Measurements from ENCODE around the gene ALPI.
"Not testable (repeated sequence)": the region's sequence is repeated elsewhere in the genome, so short reads cannot be mapped to it uniquely, and the experiment has no call there.

Gene ALPI

DNA sequence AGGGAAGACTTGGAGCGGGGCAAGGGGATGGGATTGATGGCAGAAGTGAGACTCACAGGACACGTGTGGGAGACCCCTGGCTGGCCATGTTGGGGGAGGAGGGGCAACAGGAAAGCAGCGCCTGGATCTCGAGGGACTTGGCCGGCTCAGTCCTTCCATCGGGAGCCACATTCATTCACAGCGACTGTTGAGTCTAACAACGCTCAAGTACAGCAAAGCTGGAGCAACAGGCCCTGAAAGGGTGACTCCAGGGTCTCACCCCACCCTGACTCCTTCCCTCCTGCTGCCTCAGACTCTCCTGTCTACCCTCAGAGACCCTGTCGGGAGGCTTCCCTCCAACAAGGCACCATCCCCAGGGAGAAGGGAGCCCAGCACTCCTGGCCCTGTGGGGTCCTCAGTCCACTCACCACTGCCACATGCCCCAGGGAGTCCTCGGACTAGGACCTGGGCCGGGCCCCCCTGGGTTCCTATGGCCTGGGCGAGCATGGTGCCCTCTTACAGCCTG, 14.8 kb upstream of the ALPI start:
- Histone ChIP-seq H3K4me1 (ENCODE audit: control insufficient read depth in 5 of 5, insufficient read depth in 5 of 5, low read length in 5 of 5) (peaks cover 0 to 5% (median 0%) of the 10 kb centered on the region in 5 donors), H3K36me3 (ENCODE audit: control insufficient read depth in 5 of 5, insufficient read depth in 5 of 5, low read length in 5 of 5) (no peaks in the 10 kb centered on the region), H3K4me3 (ENCODE audit: low read depth in 1 of 5, low read length in 5 of 5) (no peak overlapping the region), H3K9me3 (ENCODE audit: control insufficient read depth in 5 of 5, low read length in 5 of 5) (no peaks in the 10 kb centered on the region), H3K9ac (ENCODE audit: low read length in 5 of 5) (no peak overlapping the region), H3K27me3 (ENCODE audit: control insufficient read depth in 5 of 5, insufficient read depth in 4 of 5, low read length in 5 of 5) (peaks cover 0 to 22% (median 12%) of the 10 kb centered on the region in 5 donors), H3K27ac (ENCODE audit: low read depth, low read length) (no peak overlapping the region)

- not testable (repeated sequence) for H3K9ac ChIP-seq (ENCODE audit: low read length in 5 of 5); H3K4me1 ChIP-seq (ENCODE audit: control insufficient read depth in 5 of 5, insufficient read depth in 5 of 5, low read length in 5 of 5); H3K27ac ChIP-seq (ENCODE audit: low read depth, low read length); H3K4me3 ChIP-seq (ENCODE audit: low read depth in 1 of 5, low read length in 5 of 5); H3K9me3 ChIP-seq (ENCODE audit: control insufficient read depth in 5 of 5, low read length in 5 of 5); H3K36me3 ChIP-seq (ENCODE audit: control insufficient read depth in 5 of 5, insufficient read depth in 5 of 5, low read length in 5 of 5)
- H3K27me3 ChIP-seq (ENCODE audit: control insufficient read depth in 5 of 5, insufficient read depth in 4 of 5, low read length in 5 of 5): peaks cover 0 to 19% (median 9%) of the 10 kb centered on the region in 5 donors
Observed at GRCh38 chr2:232441922-232442321, 14.0 kb upstream of the ALPI start.

DNA sequence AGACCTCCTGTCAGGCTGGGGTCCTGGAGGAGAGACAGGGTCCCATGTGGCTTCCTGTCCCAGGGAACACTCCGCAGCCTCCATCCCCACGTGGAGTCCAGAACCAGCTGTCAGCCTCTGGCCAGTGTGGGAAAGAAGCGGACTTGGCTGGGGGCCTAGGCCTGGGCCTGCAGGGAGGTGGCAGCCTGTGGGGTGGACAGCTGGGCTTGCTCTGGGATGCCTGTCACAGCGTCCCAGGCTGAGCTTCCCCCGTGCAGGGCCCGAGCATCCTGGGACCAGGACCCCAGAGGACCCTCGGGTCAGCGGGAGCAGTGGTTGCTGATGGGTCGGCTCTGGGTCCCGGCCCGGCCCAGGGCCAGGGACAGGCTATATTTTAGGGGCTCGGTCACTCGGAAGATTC, 13.5 kb upstream of the ALPI start:
- not testable (repeated sequence) for H3K36me3 ChIP-seq (ENCODE audit: control insufficient read depth in 5 of 5, insufficient read depth in 5 of 5, low read length in 5 of 5); H3K4me3 ChIP-seq (ENCODE audit: low read depth in 1 of 5, low read length in 5 of 5)

GRCh38 chr2:232443047-232443446, 12.9 kb upstream of the ALPI start:
- H3K4me3 ChIP-seq (ENCODE audit: low read depth in 1 of 5, low read length in 5 of 5); H3K27ac ChIP-seq (ENCODE audit: low read depth, low read length); H3K36me3 ChIP-seq (ENCODE audit: control insufficient read depth in 5 of 5, insufficient read depth in 5 of 5, low read length in 5 of 5); H3K4me1 ChIP-seq (ENCODE audit: control insufficient read depth in 5 of 5, insufficient read depth in 5 of 5, low read length in 5 of 5); H3K9me3 ChIP-seq (ENCODE audit: control insufficient read depth in 5 of 5, low read length in 5 of 5); H3K9ac ChIP-seq (ENCODE audit: low read length in 5 of 5): not testable (repeated sequence)
- peaks cover 0 to 22% (median 9%) of the 10 kb centered on the region in 5 donors for H3K27me3 ChIP-seq (ENCODE audit: control insufficient read depth in 5 of 5, insufficient read depth in 4 of 5, low read length in 5 of 5)

More for the DNA sequence above, 13.5 kb upstream of the ALPI start:
- not testable (repeated sequence) for H3K4me1 ChIP-seq (ENCODE audit: control insufficient read depth in 5 of 5, insufficient read depth in 5 of 5, low read length in 5 of 5); H3K27ac ChIP-seq (ENCODE audit: low read depth, low read length); H3K9ac ChIP-seq (ENCODE audit: low read length in 5 of 5); H3K9me3 ChIP-seq (ENCODE audit: control insufficient read depth in 5 of 5, low read length in 5 of 5)
- H3K27me3 ChIP-seq (ENCODE audit: control insufficient read depth in 5 of 5, insufficient read depth in 4 of 5, low read length in 5 of 5): peaks cover 0 to 18% (median 7%) of the 10 kb centered on the region in 5 donors

GRCh38 chr2:232443669-232444408, 12.1 kb upstream of the ALPI start:
- peaks cover 0 to 25% (median 10%) of the 10 kb centered on the region in 5 donors for H3K27me3 ChIP-seq (ENCODE audit: control insufficient read depth in 5 of 5, insufficient read depth in 4 of 5, low read length in 5 of 5)
- H3K9me3 ChIP-seq (ENCODE audit: control insufficient read depth in 5 of 5, low read length in 5 of 5); H3K4me3 ChIP-seq (ENCODE audit: low read depth in 1 of 5, low read length in 5 of 5); H3K9ac ChIP-seq (ENCODE audit: low read length in 5 of 5); H3K27ac ChIP-seq (ENCODE audit: low read depth, low read length); H3K36me3 ChIP-seq (ENCODE audit: control insufficient read depth in 5 of 5, insufficient read depth in 5 of 5, low read length in 5 of 5); H3K4me1 ChIP-seq (ENCODE audit: control insufficient read depth in 5 of 5, insufficient read depth in 5 of 5, low read length in 5 of 5): not testable (repeated sequence)

GRCh38 chr2:232444409-232445148, 11.4 kb upstream of the ALPI start:
- H3K27me3 ChIP-seq (ENCODE audit: control insufficient read depth in 5 of 5, insufficient read depth in 4 of 5, low read length in 5 of 5): peaks cover 0 to 20% (median 10%) of the 10 kb centered on the region in 5 donors
- H3K4me3 ChIP-seq (ENCODE audit: low read depth in 1 of 5, low read length in 5 of 5): no peak overlapping the region
- H3K9ac ChIP-seq (ENCODE audit: low read length in 5 of 5): no peak overlapping the region
- no peaks in the 10 kb centered on the region for H3K36me3 ChIP-seq (ENCODE audit: control insufficient read depth in 5 of 5, insufficient read depth in 5 of 5, low read length in 5 of 5)
- H3K9me3 ChIP-seq (ENCODE audit: control insufficient read depth in 5 of 5, low read length in 5 of 5): no peaks in the 10 kb centered on the region
- H3K4me1 ChIP-seq (ENCODE audit: control insufficient read depth in 5 of 5, insufficient read depth in 5 of 5, low read length in 5 of 5): peaks cover 0 to 5% (median 0%) of the 10 kb centered on the region in 5 donors
- H3K27ac ChIP-seq (ENCODE audit: low read depth, low read length): no peak overlapping the region

DNA sequence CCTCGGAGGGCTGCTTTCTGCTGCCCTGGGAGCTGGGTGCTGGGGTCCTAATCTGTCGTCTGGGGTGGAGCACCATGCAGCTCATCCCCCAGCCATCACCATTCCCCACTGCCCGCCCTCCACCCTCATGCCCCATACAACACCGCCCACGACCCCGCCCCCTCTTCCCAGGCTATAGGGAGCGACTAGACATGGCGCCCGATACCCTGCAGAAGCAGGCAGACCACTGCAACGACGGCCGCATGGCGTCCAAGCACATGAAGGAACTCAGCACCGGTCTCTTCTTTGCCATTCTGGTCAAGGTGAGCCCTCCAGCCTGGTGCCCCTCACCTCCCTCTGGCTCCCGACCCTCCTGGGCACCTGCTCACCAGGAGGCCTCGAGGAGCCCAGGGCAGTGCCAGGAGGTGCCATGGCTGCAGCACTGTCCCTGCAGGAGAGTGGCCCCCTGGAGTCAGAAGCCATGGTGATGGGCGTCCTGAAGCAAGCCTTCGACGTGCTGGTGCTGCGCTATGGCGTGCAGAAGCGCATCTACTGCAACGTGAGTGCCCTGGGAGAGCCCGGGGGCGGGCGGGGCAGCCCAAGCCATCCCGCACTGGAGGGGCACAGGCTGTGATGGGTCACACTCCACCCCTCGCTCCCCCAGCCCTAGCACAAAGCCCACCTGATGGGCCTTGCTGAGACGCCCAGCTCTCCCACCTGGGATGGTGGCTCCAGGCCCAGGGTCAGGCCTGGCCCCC, 10.6 kb upstream of the ALPI start:
- H3K27me3 ChIP-seq (ENCODE audit: control insufficient read depth in 5 of 5, insufficient read depth in 4 of 5, low read length in 5 of 5): peaks cover 0 to 20% (median 10%) of the 10 kb centered on the region in 5 donors
- H3K9me3 ChIP-seq (ENCODE audit: control insufficient read depth in 5 of 5, low read length in 5 of 5); H3K27ac ChIP-seq (ENCODE audit: low read depth, low read length); H3K36me3 ChIP-seq (ENCODE audit: control insufficient read depth in 5 of 5, insufficient read depth in 5 of 5, low read length in 5 of 5); H3K4me3 ChIP-seq (ENCODE audit: low read depth in 1 of 5, low read length in 5 of 5); H3K4me1 ChIP-seq (ENCODE audit: control insufficient read depth in 5 of 5, insufficient read depth in 5 of 5, low read length in 5 of 5); H3K9ac ChIP-seq (ENCODE audit: low read length in 5 of 5): not testable (repeated sequence)

GRCh38 chr2:232446266-232446777, 9.6 kb upstream of the ALPI start:
- not testable (repeated sequence) for H3K9ac ChIP-seq (ENCODE audit: low read length in 5 of 5); H3K9me3 ChIP-seq (ENCODE audit: control insufficient read depth in 5 of 5, low read length in 5 of 5); H3K36me3 ChIP-seq (ENCODE audit: control insufficient read depth in 5 of 5, insufficient read depth in 5 of 5, low read length in 5 of 5); H3K4me3 ChIP-seq (ENCODE audit: low read depth in 1 of 5, low read length in 5 of 5); H3K27ac ChIP-seq (ENCODE audit: low read depth, low read length); H3K4me1 ChIP-seq (ENCODE audit: control insufficient read depth in 5 of 5, insufficient read depth in 5 of 5, low read length in 5 of 5)
- H3K27me3 ChIP-seq (ENCODE audit: control insufficient read depth in 5 of 5, insufficient read depth in 4 of 5, low read length in 5 of 5): peaks cover 0 to 14% (median 5%) of the 10 kb centered on the region in 5 donors

DNA sequence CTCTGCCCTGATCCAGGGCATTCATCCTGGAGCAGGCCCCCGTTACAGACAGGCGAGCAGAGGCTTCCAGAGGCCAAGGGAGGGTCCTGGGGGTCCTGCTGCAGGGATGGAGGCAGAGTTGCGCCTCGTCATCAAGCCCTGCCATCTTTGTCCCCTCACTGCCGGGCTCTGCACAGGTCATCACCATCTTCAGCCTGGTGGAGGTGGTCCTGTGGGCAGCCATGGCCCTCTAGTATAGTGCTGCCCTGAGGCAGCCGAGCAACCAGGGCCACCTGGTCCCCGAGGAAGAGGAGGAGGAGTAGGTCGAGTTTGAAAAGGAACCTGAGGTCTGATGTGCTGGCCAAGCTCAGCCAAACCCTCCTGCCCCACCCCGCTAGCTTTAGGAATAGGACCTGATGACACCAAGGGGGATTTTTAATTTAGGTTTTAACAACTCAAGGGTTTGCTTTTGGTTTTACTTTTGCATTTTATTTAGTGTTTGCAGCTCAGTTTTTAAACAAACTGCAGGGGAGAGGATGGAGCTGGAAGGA, 8.8 kb upstream of the ALPI start:
- Histone ChIP-seq H3K27ac (ENCODE audit: low read depth, low read length) (no peak overlapping the region), H3K4me3 (ENCODE audit: low read depth in 1 of 5, low read length in 5 of 5) (no peak overlapping the region), H3K27me3 (ENCODE audit: control insufficient read depth in 5 of 5, insufficient read depth in 4 of 5, low read length in 5 of 5) (peaks cover 0 to 13% (median 4%) of the 10 kb centered on the region in 5 donors), H3K9ac (ENCODE audit: low read length in 5 of 5) (no peak overlapping the region), H3K36me3 (ENCODE audit: control insufficient read depth in 5 of 5, insufficient read depth in 5 of 5, low read length in 5 of 5) (no peaks in the 10 kb centered on the region), H3K9me3 (ENCODE audit: control insufficient read depth in 5 of 5, low read length in 5 of 5) (no peaks in the 10 kb centered on the region), H3K4me1 (ENCODE audit: control insufficient read depth in 5 of 5, insufficient read depth in 5 of 5, low read length in 5 of 5) (peaks cover 0 to 5% (median 0%) of the 10 kb centered on the region in 5 donors)
